Keratinocyte (primary cell): ENCODE results near the gene FRMPD4. TPM values are rescaled to one million over a fixed set of nuclear protein-coding genes. Genes with fewer than 3 reads are reported as not detected.

Source experiments
- DNase-seq: peaks from one replicate; pipeline ENCODE4 v3.0.0-alpha.2; 2011; ENCODE audit warnings: low read depth, missing footprints, low spot score
- FAIRE-seq: peaks from 2 replicates; lab custom pipeline; 2011; peaks lifted over from hg19 to GRCh38; lab: Jason Lieb, UNC
- H2AFZ ChIP-seq: 2 replicates; pipeline ENCODE4 v1.6.0; 2012; ENCODE audit warnings: low read length, control low read depth, inconsistent platforms; ENCODE audit not compliant: control insufficient read depth
- H3K27ac ChIP-seq: 2 replicates; pipeline ENCODE4 v1.5.1; 2011; ENCODE audit warnings: low read length; ENCODE audit not compliant: control insufficient read depth, insufficient read depth
- H3K27me3 ChIP-seq: 3 replicates; pipeline ENCODE4 v1.6.0; 2011; ENCODE audit warnings: low read length; ENCODE audit not compliant: control insufficient read depth, insufficient read depth; ENCODE audit errors: extremely low read depth
- H3K36me3 ChIP-seq, 2 experiments: 2 replicates in 1 of 2; 3 replicates in 1 of 2; pipeline ENCODE4 v1.5.1; 2011; ENCODE audit warnings: low read length in 2 of 2, mild to moderate bottlenecking in 1 of 2; ENCODE audit not compliant: control insufficient read depth in 2 of 2, insufficient read depth in 2 of 2; ENCODE audit errors: extremely low read depth in 1 of 2
- H3K4me1 ChIP-seq: 3 replicates; pipeline ENCODE4 v1.5.1; 2011; ENCODE audit warnings: low read length; ENCODE audit not compliant: control insufficient read depth, insufficient read depth; ENCODE audit errors: extremely low read depth
- H3K4me2 ChIP-seq: 3 replicates; pipeline ENCODE4 v1.6.0; 2011; ENCODE audit warnings: low read depth, low read length; ENCODE audit not compliant: control insufficient read depth, insufficient read depth; ENCODE audit errors: extremely low read depth
- H3K4me3 ChIP-seq, 3 experiments: fragments of 200-600 bp in 1 of 3; sonication (generic) in 1 of 3; 2 replicates in 2 of 3; 3 replicates in 1 of 3; pipeline ENCODE4 v1.5.1; 2011 to 2016; ENCODE audit warnings: low read length in 3 of 3, mild to moderate bottlenecking in 3 of 3, control low read depth in 2 of 3, inconsistent platforms in 1 of 3, low read depth in 1 of 3, mixed read lengths in 1 of 3, mixed run types in 1 of 3, moderate library complexity in 1 of 3; ENCODE audit not compliant: control insufficient read depth in 2 of 3, insufficient read depth in 2 of 3; ENCODE audit errors: extremely low read depth in 1 of 3
- H3K79me2 ChIP-seq: 2 replicates; pipeline ENCODE4 v1.6.0; 2012; ENCODE audit warnings: low read length; ENCODE audit not compliant: control insufficient read depth, insufficient read depth
- H3K9ac ChIP-seq: 3 replicates; pipeline ENCODE4 v1.6.0; 2011; ENCODE audit warnings: low read length; ENCODE audit not compliant: control insufficient read depth, insufficient read depth; ENCODE audit errors: extremely low read depth
- H3K9me1 ChIP-seq: 3 replicates; pipeline ENCODE4 v1.6.0; 2011; ENCODE audit warnings: low read length; ENCODE audit not compliant: control insufficient read depth, insufficient read depth; ENCODE audit errors: extremely low read depth
- H3K9me3 ChIP-seq: 2 replicates; pipeline ENCODE4 v1.5.1; 2012; ENCODE audit warnings: low read depth, low read length; ENCODE audit not compliant: control insufficient read depth
- H4K20me1 ChIP-seq: 3 replicates; pipeline ENCODE4 v1.6.0; 2011; ENCODE audit warnings: low read length; ENCODE audit not compliant: control insufficient read depth, insufficient read depth; ENCODE audit errors: extremely low read depth
- CTCF ChIP-seq, 3 experiments: IDR thresholded peaks in 1 of 3; conservative IDR thresholded peaks in 1 of 3; optimal IDR thresholded peaks in 1 of 3; 2 replicates in 2 of 3; 3 replicates in 1 of 3; pipeline versions ENCODE3 to v1.5.1; 2011; ENCODE audit warnings: low read length in 3 of 3, mild to moderate bottlenecking in 3 of 3, moderate library complexity in 2 of 3, control low read depth in 1 of 3, inconsistent platforms in 1 of 3; ENCODE audit not compliant: insufficient read depth in 2 of 3; ENCODE audit errors: extremely low read depth in 1 of 3
- EZH2 ChIP-seq: IDR thresholded peaks from one replicate; pipeline ENCODE4 v1.6.1; 2012; ENCODE audit warnings: inconsistent platforms, mild to moderate bottlenecking, low read length, moderate library complexity
- dilution Hi-C: fragments of 300-500 bp; cut with MboI; formaldehyde crosslinking; loops from one replicate; pipeline ENCODE4 v1.7.0; 2020; ENCODE audit warnings: low sequenced_read_pairs; ENCODE audit not compliant: extremely low pct_ligation_motif_present
- polyA plus RNA-seq, 5 experiments: library from polyadenylated mRNA; depleted of rRNA in 3 of 5; stranded (reverse) in 3 of 5; stranded (forward) in 1 of 5; unstranded in 1 of 5; fragments of >200 nt; gene quantifications; 1 replicate in 1 of 5; 2 replicates in 3 of 5; 3 replicates in 1 of 5; pipeline versions ENCODE4 v1.2.1 to v1.2.3, GENCODE V29; 2011 to 2012; ENCODE audit warnings: missing spikeins in 2 of 5, low read depth in 1 of 5, low replicate concordance in 1 of 5

The FRMPD4 gene
- polyA plus RNA-seq, 1 donor (not counting 4 experiments of a cell fraction or from before 2014, with no cell fraction given), result 0.05 TPM

GRCh38 chrX:12304261-12304660 is 166.0 kb downstream of the FRMPD4 start:
- Histone ChIP-seq H3K27me3 (no peaks in the 10 kb centered on the region), H3K4me1 (no peaks in the 10 kb centered on the region), H3K9ac (no peak overlapping the region), H2AFZ (no peak overlapping the region), H3K9me1 (no peaks in the 10 kb centered on the region), H3K4me3 (no peak overlapping the region), H3K27ac (no peak overlapping the region), H4K20me1 (no peaks in the 10 kb centered on the region), H3K9me3 (no peaks in the 10 kb centered on the region), H3K79me2 (no peaks in the 10 kb centered on the region), H3K4me2 (no peak overlapping the region), H3K36me3 (no peaks in the 10 kb centered on the region)
- DNase-seq (no peak), FAIRE-seq (no peak)
- dilution Hi-C loops, result no loop called here
- TF ChIP-seq CTCF (optimal IDR thresholded peaks at IDR 0.05 in 1 of 3, IDR thresholded peaks at IDR 0.05 in 1 of 3, conservative IDR thresholded peaks at IDR 0.05 in 1 of 3; ENCODE audit: extremely low read depth in 1 of 3, insufficient read depth in 2 of 3, low read length in 3 of 3) (no peak), EZH2 (no peak)

- Histone ChIP-seq H2AFZ (no peak overlapping the region), H3K27me3 (no peaks in the 10 kb centered on the region), H3K4me3 (no peak overlapping the region), H3K27ac (no peak overlapping the region), H3K9me1 (no peaks in the 10 kb centered on the region), H3K9me3 (no peaks in the 10 kb centered on the region), H3K4me1 (no peaks in the 10 kb centered on the region), H3K4me2 (no peak overlapping the region), H3K36me3 (no peaks in the 10 kb centered on the region), H3K79me2 (no peaks in the 10 kb centered on the region), H4K20me1 (no peaks in the 10 kb centered on the region), H3K9ac (no peak overlapping the region)
- no peak for TF ChIP-seq CTCF (optimal IDR thresholded peaks at IDR 0.05 in 1 of 3, IDR thresholded peaks at IDR 0.05 in 1 of 3, conservative IDR thresholded peaks at IDR 0.05 in 1 of 3; ENCODE audit: extremely low read depth in 1 of 3, insufficient read depth in 2 of 3, low read length in 3 of 3)
- no peak for TF ChIP-seq EZH2
- dilution Hi-C loops, result no loop called here
- DNase-seq (no peak), FAIRE-seq (no peak)
These were observed 169.7 kb downstream of the FRMPD4 start for GRCh38 chrX:12307961-12308360.
